ENCODE data around the gene TTC7B.

Gene TTC7B

GRCh38 chr14:90695997-90696660 is 120.1 kb downstream of the TTC7B start:
- peak overlapping the region in 1 of 21 experiments; percentile 51 for H3K27ac ChIP-seq

GRCh38 chr14:90693413-90693812 is 122.8 kb downstream of the TTC7B start:
- no peak overlapping the region for H3K27ac ChIP-seq

More at GRCh38 chr14:90695997-90696660, 120.1 kb downstream of the TTC7B start:
- H3K4me3 ChIP-seq, result no peak overlapping the region

GRCh38 chr14:90692826-90693225 is 123.4 kb downstream of the TTC7B start:
- no peak overlapping the region for H3K4me3 ChIP-seq
- H3K27ac ChIP-seq, result no peak overlapping the region

More at GRCh38 chr14:90693413-90693812, 122.8 kb downstream of the TTC7B start:
- H3K4me3 ChIP-seq, result no peak overlapping the region

- H3K27ac ChIP-seq, result no peak overlapping the region
Observed at GRCh38 chr14:90692061-90692460, 124.2 kb downstream of the TTC7B start.

GRCh38 chr14:90691627-90692026 is 124.6 kb downstream of the TTC7B start:
- H3K4me3 ChIP-seq, result no peak overlapping the region
- H3K27ac ChIP-seq, result no peak overlapping the region

More at GRCh38 chr14:90692061-90692460, 124.2 kb downstream of the TTC7B start:
- H3K4me3 ChIP-seq, result no peak overlapping the region

- Histone ChIP-seq H3K27ac (no peak overlapping the region), H3K4me3 (no peak overlapping the region)
Observed at GRCh38 chr14:90687680-90688079, 128.6 kb downstream of the TTC7B start.

- no peak overlapping the region for H3K4me3 ChIP-seq
Observed at GRCh38 chr14:90682615-90683014, 133.6 kb downstream of the TTC7B start.

GRCh38 chr14:90681929-90682328 is 134.3 kb downstream of the TTC7B start:
- Histone ChIP-seq H3K4me3 (no peak overlapping the region), H3K27ac (peak overlapping the region in 14 of 21 experiments; percentile 9 to 74 (median 54))

More at GRCh38 chr14:90682615-90683014, 133.6 kb downstream of the TTC7B start:
- H3K27ac ChIP-seq, result peak overlapping the region in 14 of 21 experiments; percentile 9 to 74 (median 54)

GRCh38 chr14:90678846-90679362 is 137.3 kb downstream of the TTC7B start:
- Histone ChIP-seq H3K27ac (peak overlapping the region in 1 of 21 experiments; percentile 9), H3K4me3 (no peak overlapping the region)

GRCh38 chr14:90678420-90678819 is 137.8 kb downstream of the TTC7B start:
- H3K4me3 ChIP-seq, result no peak overlapping the region
- H3K27ac ChIP-seq, result peak overlapping the region in 4 of 21 experiments; percentile 9 to 71 (median 44)

- peak overlapping the region in 12 of 21 experiments; percentile 2 to 71 (median 30) for H3K27ac ChIP-seq
- no peak overlapping the region for H3K4me3 ChIP-seq
Observed at GRCh38 chr14:90677484-90678050, 138.7 kb downstream of the TTC7B start.

- Histone ChIP-seq H3K27ac (peak overlapping the region in 7 of 21 experiments; percentile 17 to 63 (median 40)), H3K4me3 (no peak overlapping the region)
Observed at GRCh38 chr14:90676912-90677311, 139.3 kb downstream of the TTC7B start.

GRCh38 chr14:90676356-90676755 is 139.9 kb downstream of the TTC7B start:
- peak overlapping the region in 2 of 21 experiments; percentile 17 to 63 for H3K27ac ChIP-seq
- H3K4me3 ChIP-seq, result no peak overlapping the region

- no peak overlapping the region for H3K4me3 ChIP-seq
- no peak overlapping the region for H3K27ac ChIP-seq
Observed at GRCh38 chr14:90675399-90675798, 140.8 kb downstream of the TTC7B start.

GRCh38 chr14:90674716-90675115 is 141.5 kb downstream of the TTC7B start:
- no peak overlapping the region for H3K27ac ChIP-seq

GRCh38 chr14:90674043-90674670 is 142.1 kb downstream of the TTC7B start:
- Histone ChIP-seq H3K4me3 (no peak overlapping the region), H3K27ac (no peak overlapping the region)

More at GRCh38 chr14:90674716-90675115, 141.5 kb downstream of the TTC7B start:
- H3K4me3 ChIP-seq, result no peak overlapping the region

GRCh38 chr14:90671382-90672234 is 144.6 kb downstream of the TTC7B start:
- no peak overlapping the region for H3K4me3 ChIP-seq
- peak overlapping the region in 2 of 21 experiments; percentile 19 to 61 for H3K27ac ChIP-seq

GRCh38 chr14:90669731-90670130 is 146.5 kb downstream of the TTC7B start:
- Histone ChIP-seq H3K4me3 (no peak overlapping the region), H3K27ac (no peak overlapping the region)

- Histone ChIP-seq H3K4me3 (no peak overlapping the region), H3K27ac (no peak overlapping the region)
Observed at GRCh38 chr14:90666571-90666970, 149.7 kb downstream of the TTC7B start.
